Measurements from ENCODE around the gene TSNAXIP1. TPM values are rescaled to one million over a fixed set of nuclear protein-coding genes. Genes with fewer than 3 reads are reported as not detected.

The TSNAXIP1 gene
- total RNA-seq, 1 donor from 2014 or later = 4.1 TPM

GRCh38 chr16:67774457-67774853 lies 32.2 kb upstream of the TSNAXIP1 start:
- Mint-ChIP-seq H3K4me3 (ENCODE audit: unreplicated experiment) (no peak overlapping the region), H3K36me3 (ENCODE audit: unreplicated experiment) (peaks cover 26% of the 10 kb centered on the region), H3K27ac (ENCODE audit: unreplicated experiment) (no peak overlapping the region), H3K9me3 (ENCODE audit: unreplicated experiment) (no peaks in the 10 kb centered on the region), H3K27me3 (ENCODE audit: unreplicated experiment) (no peaks in the 10 kb centered on the region), H3K4me1 (ENCODE audit: unreplicated experiment) (peaks cover 12% of the 10 kb centered on the region)
- TF ChIP-seq, protein P1, sequence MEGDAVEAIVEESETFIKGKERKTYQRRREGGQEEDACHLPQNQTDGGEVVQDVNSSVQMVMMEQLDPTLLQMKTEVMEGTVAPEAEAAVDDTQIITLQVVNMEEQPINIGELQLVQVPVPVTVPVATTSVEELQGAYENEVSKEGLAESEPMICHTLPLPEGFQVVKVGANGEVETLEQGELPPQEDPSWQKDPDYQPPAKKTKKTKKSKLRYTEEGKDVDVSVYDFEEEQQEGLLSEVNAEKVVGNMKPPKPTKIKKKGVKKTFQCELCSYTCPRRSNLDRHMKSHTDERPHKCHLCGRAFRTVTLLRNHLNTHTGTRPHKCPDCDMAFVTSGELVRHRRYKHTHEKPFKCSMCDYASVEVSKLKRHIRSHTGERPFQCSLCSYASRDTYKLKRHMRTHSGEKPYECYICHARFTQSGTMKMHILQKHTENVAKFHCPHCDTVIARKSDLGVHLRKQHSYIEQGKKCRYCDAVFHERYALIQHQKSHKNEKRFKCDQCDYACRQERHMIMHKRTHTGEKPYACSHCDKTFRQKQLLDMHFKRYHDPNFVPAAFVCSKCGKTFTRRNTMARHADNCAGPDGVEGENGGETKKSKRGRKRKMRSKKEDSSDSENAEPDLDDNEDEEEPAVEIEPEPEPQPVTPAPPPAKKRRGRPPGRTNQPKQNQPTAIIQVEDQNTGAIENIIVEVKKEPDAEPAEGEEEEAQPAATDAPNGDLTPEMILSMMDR (IDR thresholded peaks at IDR 0.05) = no peak
- DNase-seq (ENCODE audit: extremely low spot score, unreplicated experiment) = no peak

GRCh38 chr16:67775273-67775672 lies 31.4 kb upstream of the TSNAXIP1 start:
- TF ChIP-seq, protein P1 (IDR thresholded peaks at IDR 0.05) = no peak
- peaks cover 12% of the 10 kb centered on the region for H3K4me1 Mint-ChIP-seq (ENCODE audit: unreplicated experiment)
- no peak overlapping the region for H3K27ac Mint-ChIP-seq (ENCODE audit: unreplicated experiment)
- DNase-seq (ENCODE audit: extremely low spot score, unreplicated experiment) = no peak
- H3K4me3 Mint-ChIP-seq (ENCODE audit: unreplicated experiment) = no peak overlapping the region
- no peaks in the 10 kb centered on the region for H3K9me3 Mint-ChIP-seq (ENCODE audit: unreplicated experiment)
- peaks cover 19% of the 10 kb centered on the region for H3K36me3 Mint-ChIP-seq (ENCODE audit: unreplicated experiment)
- H3K27me3 Mint-ChIP-seq (ENCODE audit: unreplicated experiment) = no peaks in the 10 kb centered on the region

GRCh38 chr16:67779256-67780014 lies 27.3 kb upstream of the TSNAXIP1 start:
- H3K27me3 Mint-ChIP-seq (ENCODE audit: unreplicated experiment) = no peaks in the 10 kb centered on the region
- H3K9me3 Mint-ChIP-seq (ENCODE audit: unreplicated experiment) = no peaks in the 10 kb centered on the region
- peaks cover 2% of the 10 kb centered on the region for H3K4me1 Mint-ChIP-seq (ENCODE audit: unreplicated experiment)
- no peak overlapping the region for H3K27ac Mint-ChIP-seq (ENCODE audit: unreplicated experiment)
- H3K4me3 Mint-ChIP-seq (ENCODE audit: unreplicated experiment) = no peak overlapping the region
- no peak for DNase-seq (ENCODE audit: extremely low spot score, unreplicated experiment)
- H3K36me3 Mint-ChIP-seq (ENCODE audit: unreplicated experiment) = peaks cover 13% of the 10 kb centered on the region
- TF ChIP-seq, protein P1 (IDR thresholded peaks at IDR 0.05) = no peak

GRCh38 chr16:67780847-67781564 lies 25.7 kb upstream of the TSNAXIP1 start:
- Mint-ChIP-seq H3K36me3 (ENCODE audit: unreplicated experiment) (peaks cover 6% of the 10 kb centered on the region), H3K9me3 (ENCODE audit: unreplicated experiment) (no peaks in the 10 kb centered on the region), H3K4me1 (ENCODE audit: unreplicated experiment) (no peaks in the 10 kb centered on the region), H3K27me3 (ENCODE audit: unreplicated experiment) (no peaks in the 10 kb centered on the region), H3K27ac (ENCODE audit: unreplicated experiment) (no peak overlapping the region), H3K4me3 (ENCODE audit: unreplicated experiment) (no peak overlapping the region)
- TF ChIP-seq, protein P1 (IDR thresholded peaks at IDR 0.05) = no peak
- DNase-seq (ENCODE audit: extremely low spot score, unreplicated experiment) = no peak

DNA sequence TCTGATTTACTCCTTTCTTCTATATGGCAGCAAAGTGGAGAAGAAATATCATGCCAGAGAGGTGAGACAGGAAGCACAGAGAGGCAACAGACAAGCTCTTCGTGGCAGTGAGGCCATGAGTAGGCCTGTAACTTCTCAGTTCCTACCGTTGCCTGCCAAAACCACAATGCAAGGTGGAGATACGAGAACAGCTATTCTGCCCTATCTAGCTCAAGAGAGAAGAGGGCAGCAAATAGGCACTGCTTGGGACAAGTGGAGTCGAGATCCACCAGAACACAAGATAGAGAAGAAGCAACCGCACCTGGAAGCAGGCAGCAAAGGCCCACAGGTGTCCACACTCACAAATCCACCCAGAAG lies 25.1 kb upstream of the TSNAXIP1 start:
- peaks cover 6% of the 10 kb centered on the region for H3K36me3 Mint-ChIP-seq (ENCODE audit: unreplicated experiment)
- H3K27ac Mint-ChIP-seq (ENCODE audit: unreplicated experiment) = no peak overlapping the region
- H3K27me3 Mint-ChIP-seq (ENCODE audit: unreplicated experiment) = no peaks in the 10 kb centered on the region
- TF ChIP-seq, protein P1 (IDR thresholded peaks at IDR 0.05) = no peak
- H3K9me3 Mint-ChIP-seq (ENCODE audit: unreplicated experiment) = no peaks in the 10 kb centered on the region
- no peaks in the 10 kb centered on the region for H3K4me1 Mint-ChIP-seq (ENCODE audit: unreplicated experiment)
- no peak overlapping the region for H3K4me3 Mint-ChIP-seq (ENCODE audit: unreplicated experiment)
- no peak for DNase-seq (ENCODE audit: extremely low spot score, unreplicated experiment)

All from osteocyte (in vitro differentiated cells).